HT1080 (cell line): Measurements from ENCODE around the gene GDF3. TPM values are rescaled to one million over a fixed set of nuclear protein-coding genes. Genes with fewer than 3 reads are reported as not detected.
"Not testable (repeated sequence)": the region's sequence is repeated elsewhere in the genome, so short reads cannot be mapped to it uniquely, and the experiment has no call there.

Experiments
- DNase-seq: peaks from one replicate; pipeline ENCODE4 v3.0.0-alpha.2; 2015; ENCODE audit warnings: low read depth
- total RNA-seq: library from RNA; depleted of rRNA; stranded (reverse); fragments of >200 nt; shearing (Covaris generic); gene quantifications from 2 replicates; pipeline ENCODE4 v1.2.3, GENCODE V29; 2014; rRNA removed

GDF3 gene
- total RNA-seq, 1 experiment from 2014 or later, result not detected

- no peak for DNase-seq
These were observed 27.4 kb downstream of the GDF3 start for GRCh38 chr12:7668171-7668570.

- peak; percentile 31 for DNase-seq
These were observed 28.4 kb downstream of the GDF3 start for GRCh38 chr12:7667125-7667524.

GRCh38 chr12:7666595-7666994 is 29.0 kb downstream of the GDF3 start:
- DNase-seq, result no peak

- DNase-seq, result no peak
These were observed 33.8 kb downstream of the GDF3 start for GRCh38 chr12:7661741-7662140.

GRCh38 chr12:7656121-7656520 is 39.5 kb downstream of the GDF3 start:
- DNase-seq, result no peak

GRCh38 chr12:7650091-7650490 is 45.5 kb downstream of the GDF3 start:
- DNase-seq, result peak; percentile 10

- DNase-seq, result no peak
These were observed 48.5 kb downstream of the GDF3 start for GRCh38 chr12:7647071-7647470.

- no peak for DNase-seq
These were observed 49.4 kb downstream of the GDF3 start for GRCh38 chr12:7646178-7646475.

GRCh38 chr12:7645395-7646177 is 50.0 kb downstream of the GDF3 start:
- peak; percentile 12 for DNase-seq

GRCh38 chr12:7642876-7643309 is 52.7 kb downstream of the GDF3 start:
- DNase-seq, result peak; percentile 30

GRCh38 chr12:7642287-7642686 is 53.3 kb downstream of the GDF3 start:
- no peak for DNase-seq

- not testable (repeated sequence) for DNase-seq
These were observed 55.2 kb downstream of the GDF3 start for GRCh38 chr12:7640123-7640995.

Other genes starting within 250 kb of the GDF3 start
- gene CD163, start 192.0 kb downstream of the GDF3 start, total RNA-seq, result not detected in 2 replicates
- not detected in 2 replicates for gene APOBEC1, start 29.9 kb downstream of the GDF3 start, total RNA-seq
- not detected in 2 replicates for gene DPPA3, start 15.7 kb upstream of the GDF3 start, total RNA-seq
- gene CLEC4C, start 51.6 kb upstream of the GDF3 start, total RNA-seq, result not detected in 2 replicates
- not detected in 2 replicates for gene NANOGNB, start 69.4 kb upstream of the GDF3 start, total RNA-seq
- gene NANOG, start 93.6 kb upstream of the GDF3 start, total RNA-seq, result not detected in 2 replicates
- gene SLC2A14, start 177.1 kb upstream of the GDF3 start, total RNA-seq, result 0.13 TPM in 1 of 2 replicates, not detected in the other
- gene SLC2A3, start 240.4 kb upstream of the GDF3 start, total RNA-seq, result 12.0 and 17.0 TPM in 2 replicates